ENCODE results near the gene PATJ. TPM values are rescaled to one million over a fixed set of nuclear protein-coding genes. Genes with fewer than 3 reads are reported as not detected.

PATJ gene
- total and polyA plus RNA-seq, 2 experiments from 2014 or later = 35.3 to 68.4 TPM

DNA sequence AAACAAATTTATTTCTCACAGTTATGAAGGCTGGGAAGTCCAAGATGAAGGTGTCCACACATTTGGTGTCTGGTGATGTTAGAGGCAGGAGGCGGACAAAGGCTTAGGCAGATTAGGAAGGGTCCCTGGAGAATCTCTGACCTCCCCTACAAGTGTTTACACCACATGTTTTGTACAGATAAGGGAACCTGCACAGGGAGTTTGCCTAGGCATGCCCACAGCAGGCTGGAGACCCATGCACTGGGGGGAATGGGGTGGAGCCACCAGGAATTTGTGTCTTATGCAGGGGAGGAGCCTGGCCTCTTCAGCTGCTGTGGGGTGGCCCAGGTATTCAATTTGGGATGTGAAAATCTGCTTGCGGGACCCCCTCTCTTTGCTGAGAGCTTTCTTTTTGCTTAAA, 131.3 kb downstream of the PATJ start:
- no peak for ATAC-seq
- no peak overlapping the region for H3K4me3 ChIP-seq
- DNase-seq (ENCODE audit: low spot score) = no peak
- H2AFZ ChIP-seq = no peak overlapping the region
- H3K36me3 Mint-ChIP-seq (ENCODE audit: low read depth) = peaks cover 66% of the 10 kb centered on the region
- no peaks in the 10 kb centered on the region for H3K4me1 ChIP-seq (ENCODE audit: insufficient read depth)
- peaks cover 4% of the 10 kb centered on the region; the same call in 1 of the 2 replicates for H3K9me2 ChIP-seq (ENCODE audit: insufficient read depth)
- H3K27me3 Mint-ChIP-seq (ENCODE audit: insufficient read depth, low read depth, poor library complexity) = peaks cover 2% of the 10 kb centered on the region
- peaks cover 28% of the 10 kb centered on the region for H3K9me3 Mint-ChIP-seq
- no peak overlapping the region for H3K4me3 Mint-ChIP-seq
- 0 out of 2 replicates have a peak overlapping the region, but pooled peaks have one; percentile 59 for H3K27ac Mint-ChIP-seq
- 0 out of 2 replicates have a peak, but pooled peaks cover 16% of the 10 kb centered on the region for H3K36me3 ChIP-seq (ENCODE audit: insufficient read depth)
- H3K27ac ChIP-seq (ENCODE audit: low read depth) = no peak overlapping the region
- H4K20me1 ChIP-seq (replicated peaks; ENCODE audit: insufficient read depth) = no peaks in the 10 kb centered on the region
- no peaks in the 10 kb centered on the region for H3F3A ChIP-seq (replicated peaks; ENCODE audit: low read depth)
- TF ChIP-seq ZNF331 (CRISPR knock-in tag; IDR thresholded peaks at IDR 0.05; ENCODE audit: low read depth) (no peak), EZH2phosphoT487 (IDR thresholded peaks at IDR 0.05; ENCODE audit: unreplicated experiment) (no peak), ZNF462 (CRISPR knock-in tag; IDR thresholded peaks at IDR 0.05) (no peak), POLR2AphosphoS5 (IDR thresholded peaks at IDR 0.05; ENCODE audit: low read depth) (no peak), STAT1 (IDR thresholded peaks at IDR 0.05; ENCODE audit: unreplicated experiment) (no peak), EZH2 (IDR thresholded peaks at IDR 0.05; ENCODE audit: low read depth, unreplicated experiment) (no peak)
- TF ChIP-seq, protein P1, sequence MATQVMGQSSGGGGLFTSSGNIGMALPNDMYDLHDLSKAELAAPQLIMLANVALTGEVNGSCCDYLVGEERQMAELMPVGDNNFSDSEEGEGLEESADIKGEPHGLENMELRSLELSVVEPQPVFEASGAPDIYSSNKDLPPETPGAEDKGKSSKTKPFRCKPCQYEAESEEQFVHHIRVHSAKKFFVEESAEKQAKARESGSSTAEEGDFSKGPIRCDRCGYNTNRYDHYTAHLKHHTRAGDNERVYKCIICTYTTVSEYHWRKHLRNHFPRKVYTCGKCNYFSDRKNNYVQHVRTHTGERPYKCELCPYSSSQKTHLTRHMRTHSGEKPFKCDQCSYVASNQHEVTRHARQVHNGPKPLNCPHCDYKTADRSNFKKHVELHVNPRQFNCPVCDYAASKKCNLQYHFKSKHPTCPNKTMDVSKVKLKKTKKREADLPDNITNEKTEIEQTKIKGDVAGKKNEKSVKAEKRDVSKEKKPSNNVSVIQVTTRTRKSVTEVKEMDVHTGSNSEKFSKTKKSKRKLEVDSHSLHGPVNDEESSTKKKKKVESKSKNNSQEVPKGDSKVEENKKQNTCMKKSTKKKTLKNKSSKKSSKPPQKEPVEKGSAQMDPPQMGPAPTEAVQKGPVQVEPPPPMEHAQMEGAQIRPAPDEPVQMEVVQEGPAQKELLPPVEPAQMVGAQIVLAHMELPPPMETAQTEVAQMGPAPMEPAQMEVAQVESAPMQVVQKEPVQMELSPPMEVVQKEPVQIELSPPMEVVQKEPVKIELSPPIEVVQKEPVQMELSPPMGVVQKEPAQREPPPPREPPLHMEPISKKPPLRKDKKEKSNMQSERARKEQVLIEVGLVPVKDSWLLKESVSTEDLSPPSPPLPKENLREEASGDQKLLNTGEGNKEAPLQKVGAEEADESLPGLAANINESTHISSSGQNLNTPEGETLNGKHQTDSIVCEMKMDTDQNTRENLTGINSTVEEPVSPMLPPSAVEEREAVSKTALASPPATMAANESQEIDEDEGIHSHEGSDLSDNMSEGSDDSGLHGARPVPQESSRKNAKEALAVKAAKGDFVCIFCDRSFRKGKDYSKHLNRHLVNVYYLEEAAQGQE (IDR thresholded peaks at IDR 0.05; ENCODE audit: unreplicated experiment) = no peak
- TF ChIP-seq, protein P2, sequence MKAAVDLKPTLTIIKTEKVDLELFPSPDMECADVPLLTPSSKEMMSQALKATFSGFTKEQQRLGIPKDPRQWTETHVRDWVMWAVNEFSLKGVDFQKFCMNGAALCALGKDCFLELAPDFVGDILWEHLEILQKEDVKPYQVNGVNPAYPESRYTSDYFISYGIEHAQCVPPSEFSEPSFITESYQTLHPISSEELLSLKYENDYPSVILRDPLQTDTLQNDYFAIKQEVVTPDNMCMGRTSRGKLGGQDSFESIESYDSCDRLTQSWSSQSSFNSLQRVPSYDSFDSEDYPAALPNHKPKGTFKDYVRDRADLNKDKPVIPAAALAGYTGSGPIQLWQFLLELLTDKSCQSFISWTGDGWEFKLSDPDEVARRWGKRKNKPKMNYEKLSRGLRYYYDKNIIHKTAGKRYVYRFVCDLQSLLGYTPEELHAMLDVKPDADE (IDR thresholded peaks at IDR 0.05) = no peak
- no peaks in the 10 kb centered on the region for H3K4me1 Mint-ChIP-seq
- no peaks in the 10 kb centered on the region for H3K79me2 ChIP-seq (replicated peaks; ENCODE audit: insufficient read depth)
- no peak overlapping the region for H3K4me2 ChIP-seq
- no peaks in the 10 kb centered on the region for H3K27me3 ChIP-seq (ENCODE audit: insufficient read depth)
